Hepatocyte (in vitro differentiated cells): ENCODE measurements around the gene MASP1. TPM values are rescaled to one million over a fixed set of nuclear protein-coding genes. Genes with fewer than 3 reads are reported as not detected.

Experiments
- DNase-seq: peaks from one replicate; pipeline ENCODE4 v3.0.0-alpha.2; 2016; ENCODE audit warnings: low spot score
- H2AFZ ChIP-seq: fragments of 200-600 bp; sonication (generic); 2 replicates; pipeline ENCODE4 v1.6.0; 2016; ENCODE audit warnings: antibody characterized with exemption, mild to moderate bottlenecking
- H3K27ac ChIP-seq: fragments of 200-600 bp; sonication (generic); 2 replicates; pipeline ENCODE4 v1.5.1; 2016; ENCODE audit warnings: mild to moderate bottlenecking
- H3K27me3 ChIP-seq: fragments of 200-600 bp; sonication (generic); 2 replicates; pipeline ENCODE4 v1.6.1; 2016
- H3K36me3 ChIP-seq: fragments of 200-600 bp; sonication (generic); replicated peaks from 2 replicates; pipeline ENCODE4 v1.5.1; 2016; ENCODE audit warnings: low read depth; ENCODE audit not compliant: insufficient read depth
- H3K4me1 ChIP-seq: fragments of 200-600 bp; sonication (generic); 2 replicates; pipeline ENCODE4 v1.5.1; 2016; ENCODE audit warnings: mild to moderate bottlenecking, moderate library complexity; ENCODE audit not compliant: insufficient read depth
- H3K4me2 ChIP-seq: fragments of 200-600 bp; sonication (generic); 2 replicates; pipeline ENCODE4 v1.6.0; 2016
- H3K4me3 ChIP-seq: fragments of 200-600 bp; sonication (generic); 2 replicates; pipeline ENCODE4 v1.5.1; 2016; ENCODE audit warnings: mild to moderate bottlenecking
- H3K79me2 ChIP-seq: fragments of 200-600 bp; sonication (generic); 2 replicates; pipeline ENCODE4 v1.6.0; 2017; ENCODE audit warnings: mild to moderate bottlenecking
- H3K9me2 ChIP-seq: fragments of 200-600 bp; sonication (generic); replicated peaks from 2 replicates; pipeline ENCODE4 v1.6.0; 2017; ENCODE audit warnings: mild to moderate bottlenecking; ENCODE audit not compliant: insufficient read depth
- H3K9me3 ChIP-seq: fragments of 200-600 bp; sonication (generic); 2 replicates; pipeline ENCODE4 v1.5.1; 2016; ENCODE audit warnings: low read depth, mild to moderate bottlenecking
- H4K20me1 ChIP-seq: fragments of 200-600 bp; sonication (generic); 2 replicates; pipeline ENCODE4 v1.6.0; 2016; ENCODE audit warnings: mild to moderate bottlenecking; ENCODE audit not compliant: insufficient read depth, poor library complexity, severe bottlenecking
- CTCF ChIP-seq: fragments of 200-600 bp; sonication (generic); IDR thresholded peaks from 2 replicates; pipeline ENCODE4 v1.5.1; 2016; ENCODE audit warnings: antibody characterized with exemption, mild to moderate bottlenecking; ENCODE audit not compliant: poor library complexity
- EZH2 ChIP-seq: fragments of 200-600 bp; sonication (generic); IDR thresholded peaks from 2 replicates; pipeline ENCODE4 v1.6.1; 2016; ENCODE audit warnings: antibody characterized with exemption, mild to moderate bottlenecking, borderline replicate concordance
- EZH2phosphoT487 ChIP-seq: fragments of 200-600 bp; sonication (generic); IDR thresholded peaks from one replicate; pipeline ENCODE4 v1.6.1; 2018; ENCODE audit warnings: antibody characterized with exemption, mild to moderate bottlenecking, low read depth, moderate library complexity; ENCODE audit not compliant: unreplicated experiment, severe bottlenecking
- WGBS: methylation state at CpG from one replicate; pipeline ENCODE4 v1.1.6; 2016; ENCODE audit warnings: low lambda C conversion rate; ENCODE audit errors: missing lambda C conversion rate; 5-methylcytosine and 5-hydroxymethylcytosine counted together
- polyA plus RNA-seq: library from polyadenylated mRNA; unstranded; fragments of >200 nt; fragmentation: Nextera tagmentation; extraction: Ambion mirVana; gene quantifications from 2 replicates; pipeline ENCODE4 v1.2.1, GENCODE V29; 2016
- total RNA-seq: library from RNA; depleted of rRNA; stranded (reverse); fragments of >200 nt; gene quantifications from 2 replicates; pipeline ENCODE4 v1.2.3, GENCODE V29; 2014

The MASP1 gene
- total and polyA plus RNA-seq, 2 experiments from 2014 or later, result 23.3 to 29.0 TPM

GRCh38 chr3:187291001-187291511, 481 bp downstream of the MASP1 start:
- peaks cover 41% of the 10 kb centered on the region for H3K4me1 ChIP-seq
- TF ChIP-seq EZH2, result no peak
- TF ChIP-seq EZH2phosphoT487, result no peak
- no peaks in the 10 kb centered on the region for H3K9me2 ChIP-seq
- no peaks in the 10 kb centered on the region for H3K36me3 ChIP-seq
- peak overlapping the region; percentile 88 for H3K27ac ChIP-seq
- DNase-seq, result peak; percentile 47
- WGBS, result 9% methylated on average over 6 of the region's 6 CpGs
- no peaks in the 10 kb centered on the region for H3K27me3 ChIP-seq
- peak overlapping the region; percentile 84 for H3K4me2 ChIP-seq
- H3K9me3 ChIP-seq, result no peaks in the 10 kb centered on the region
- peaks cover 12% of the 10 kb centered on the region for H3K79me2 ChIP-seq
- no peaks in the 10 kb centered on the region for H4K20me1 ChIP-seq
- peak overlapping the region; percentile 23 for H3K4me3 ChIP-seq
- H2AFZ ChIP-seq, result peak overlapping the region; percentile 36

GRCh38 chr3:187290503-187290902, 1.0 kb downstream of the MASP1 start:
- Histone ChIP-seq H2AFZ (no peak overlapping the region), H3K4me1 (peaks cover 42% of the 10 kb centered on the region), H4K20me1 (no peaks in the 10 kb centered on the region), H3K27me3 (no peaks in the 10 kb centered on the region), H3K4me3 (peak overlapping the region; percentile 23), H3K79me2 (peaks cover 12% of the 10 kb centered on the region), H3K27ac (peak overlapping the region; percentile 88), H3K9me3 (no peaks in the 10 kb centered on the region), H3K4me2 (peak overlapping the region; percentile 84), H3K36me3 (no peaks in the 10 kb centered on the region), H3K9me2 (no peaks in the 10 kb centered on the region)
- TF ChIP-seq EZH2, result no peak
- no peak for TF ChIP-seq EZH2phosphoT487
- TF ChIP-seq CTCF, result no peak
- WGBS, result 63% methylated on average over 1 of the region's 1 CpG
- no peak for DNase-seq

- peaks cover 42% of the 10 kb centered on the region for H3K4me1 ChIP-seq
- WGBS, result 86% methylated on average over 14 of the region's 14 CpGs
- TF ChIP-seq CTCF (no peak), EZH2phosphoT487 (no peak), EZH2 (no peak)
- no peak overlapping the region for H3K4me3 ChIP-seq
- no peaks in the 10 kb centered on the region for H3K9me3 ChIP-seq
- H2AFZ ChIP-seq, result no peak overlapping the region
- peak overlapping the region; percentile 84 for H3K4me2 ChIP-seq
- DNase-seq, result no peak
- H3K27ac ChIP-seq, result no peak overlapping the region
- peaks cover 12% of the 10 kb centered on the region for H3K79me2 ChIP-seq
- H3K36me3 ChIP-seq, result no peaks in the 10 kb centered on the region
- no peaks in the 10 kb centered on the region for H3K9me2 ChIP-seq
- H3K27me3 ChIP-seq, result no peaks in the 10 kb centered on the region
- no peaks in the 10 kb centered on the region for H4K20me1 ChIP-seq
Measured at GRCh38 chr3:187288855-187289605, 2.5 kb downstream of the MASP1 start.

- TF ChIP-seq EZH2 (no peak), CTCF (no peak), EZH2phosphoT487 (no peak)
- Histone ChIP-seq H3K4me2 (peak overlapping the region; percentile 84), H3K9me3 (no peaks in the 10 kb centered on the region), H3K27ac (no peak overlapping the region), H4K20me1 (no peaks in the 10 kb centered on the region), H3K36me3 (no peaks in the 10 kb centered on the region), H3K4me3 (no peak overlapping the region), H3K27me3 (no peaks in the 10 kb centered on the region), H3K4me1 (peaks cover 35% of the 10 kb centered on the region), H3K79me2 (peaks cover 12% of the 10 kb centered on the region), H2AFZ (no peak overlapping the region), H3K9me2 (no peaks in the 10 kb centered on the region)
- WGBS, result 84% methylated on average over 8 of the region's 8 CpGs
- DNase-seq, result no peak
Measured at GRCh38 chr3:187288131-187288854, 3.2 kb downstream of the MASP1 start.
